GM23338 (cell line): ENCODE measurements around the gene CACNA1D. TPM values are rescaled to one million over a fixed set of nuclear protein-coding genes. Genes with fewer than 3 reads are reported as not detected.

Experiments
- ATAC-seq: fragments of 200-7000 bp; cut with Tn5 transposase; 3 replicates; pipeline ENCODE4 v1.9.1; 2020
- DNase-seq: peaks from one replicate; pipeline ENCODE4 v3.0.0-alpha.2; 2015; ENCODE audit warnings: low spot score
- H2AFZ ChIP-seq: fragments of 200-600 bp; sonication (generic); 2 replicates; pipeline ENCODE4 v1.8.0; 2016; ENCODE audit warnings: antibody characterized with exemption, mild to moderate bottlenecking, moderate library complexity
- H3F3A ChIP-seq: fragments of 200-600 bp; sonication (generic); replicated peaks from 2 replicates; pipeline ENCODE4 v1.8.0; 2017; ENCODE audit warnings: antibody characterized with exemption, mixed run types, low read depth
- H3K27ac ChIP-seq: fragments of 200-600 bp; sonication (generic); 2 replicates; pipeline ENCODE4 v1.6.1; 2016; ENCODE audit warnings: low read depth
- H3K27me3 ChIP-seq: fragments of 200-600 bp; sonication (generic); 2 replicates; pipeline ENCODE4 v1.8.0; 2016; ENCODE audit warnings: mild to moderate bottlenecking, mixed run types, moderate library complexity; ENCODE audit not compliant: insufficient read depth
- H3K36me3 ChIP-seq: fragments of 200-600 bp; sonication (generic); 2 replicates; pipeline ENCODE4 v1.8.0; 2016; ENCODE audit warnings: mild to moderate bottlenecking; ENCODE audit not compliant: insufficient read depth
- H3K4me1 ChIP-seq: fragments of 200-600 bp; sonication (generic); 2 replicates; pipeline ENCODE4 v1.8.0; 2016; ENCODE audit warnings: mild to moderate bottlenecking, moderate library complexity; ENCODE audit not compliant: insufficient read depth
- H3K4me2 ChIP-seq: fragments of 200-600 bp; sonication (generic); 2 replicates; pipeline ENCODE4 v1.7.1; 2017; ENCODE audit warnings: mixed run types
- H3K4me3 ChIP-seq: fragments of 200-600 bp; sonication (generic); 2 replicates; pipeline ENCODE4 v1.6.1; 2016; ENCODE audit warnings: mixed run types
- H3K79me2 ChIP-seq: fragments of 200-600 bp; sonication (generic); replicated peaks from 2 replicates; pipeline ENCODE4 v1.8.0; 2017; ENCODE audit warnings: mild to moderate bottlenecking; ENCODE audit not compliant: insufficient read depth
- H3K9me2 ChIP-seq: fragments of 200-600 bp; sonication (generic); 2 replicates; pipeline ENCODE4 v1.8.0; 2017; ENCODE audit not compliant: insufficient read depth
- H4K20me1 ChIP-seq: fragments of 200-600 bp; sonication (generic); replicated peaks from 2 replicates; pipeline ENCODE4 v1.8.0; 2017; ENCODE audit warnings: mild to moderate bottlenecking; ENCODE audit not compliant: insufficient read depth
- H3K27ac Mint-ChIP-seq: 2 replicates; pipeline ENCODE4 v1.8.0; 2020; ENCODE audit warnings: inconsistent platforms, mild to moderate bottlenecking, moderate library complexity, mixed read lengths
- H3K27me3 Mint-ChIP-seq: 3 replicates; pipeline ENCODE4 v1.8.0; 2022; ENCODE audit warnings: low read depth, mild to moderate bottlenecking, moderate library complexity, mixed read lengths, inconsistent platforms; ENCODE audit not compliant: insufficient read depth, poor library complexity
- H3K36me3 Mint-ChIP-seq: 3 replicates; pipeline ENCODE4 v1.8.0; 2021; ENCODE audit warnings: low read depth, mild to moderate bottlenecking, inconsistent platforms, moderate library complexity, mixed read lengths
- H3K4me1 Mint-ChIP-seq: 3 replicates; pipeline ENCODE4 v1.8.0; 2020; ENCODE audit warnings: mild to moderate bottlenecking, inconsistent platforms, mixed read lengths
- H3K4me3 Mint-ChIP-seq: 3 replicates; pipeline ENCODE4 v1.8.0; 2021; ENCODE audit warnings: moderate library complexity, mild to moderate bottlenecking, inconsistent platforms, mixed read lengths
- H3K9me3 Mint-ChIP-seq: 3 replicates; pipeline ENCODE4 v1.8.0; 2020; ENCODE audit warnings: moderate library complexity, mild to moderate bottlenecking, inconsistent platforms, mixed read lengths
- CREB1 ChIP-seq: fragments of 250-450 bp; sonication (Bioruptor Pico); IDR thresholded peaks from 2 replicates; pipeline ENCODE4 v1.5.0; 2020; ENCODE audit warnings: low read depth, mild to moderate bottlenecking, moderate library complexity
- ETS1 ChIP-seq: IDR thresholded peaks from 2 replicates; pipeline ENCODE4 v1.6.1; 2016; ENCODE audit warnings: antibody characterized with exemption
- EZH2 ChIP-seq: fragments of 200-600 bp; sonication (generic); IDR thresholded peaks from one replicate; pipeline ENCODE4 v1.8.0; 2017; ENCODE audit warnings: antibody characterized with exemption, mild to moderate bottlenecking, low read depth; ENCODE audit not compliant: unreplicated experiment
- JUNB ChIP-seq: IDR thresholded peaks from one replicate; pipeline ENCODE4 v1.6.1; 2016; ENCODE audit warnings: antibody characterized with exemption; ENCODE audit not compliant: unreplicated experiment
- POLR2AphosphoS5 ChIP-seq: IDR thresholded peaks from 2 replicates; pipeline ENCODE4 v1.6.1; 2016; ENCODE audit warnings: antibody characterized with exemption, low read depth
- STAT1 ChIP-seq: IDR thresholded peaks from one replicate; pipeline ENCODE4 v1.6.1; 2016; ENCODE audit warnings: antibody characterized with exemption; ENCODE audit not compliant: unreplicated experiment
- ZNF114 ChIP-seq: fragments of 250-450 bp; sonication (Bioruptor Pico); IDR thresholded peaks from 2 replicates; pipeline ENCODE4 v1.5.0; 2020; ENCODE audit warnings: mild to moderate bottlenecking, moderate library complexity
- ZNF331 ChIP-seq: fragments of 250-450 bp; sonication (Bioruptor Pico); IDR thresholded peaks from 2 replicates; pipeline ENCODE4 v1.5.0; 2020; ENCODE audit warnings: low read depth, mild to moderate bottlenecking, moderate library complexity
- ZNF462 ChIP-seq: fragments of 250-450 bp; sonication (Bioruptor Pico); IDR thresholded peaks from 2 replicates; pipeline ENCODE4 v1.5.0; 2020; ENCODE audit warnings: mild to moderate bottlenecking, moderate library complexity
- polyA plus RNA-seq: library from polyadenylated mRNA; unstranded; fragments of >200 nt; fragmentation: Nextera tagmentation; extraction: Ambion mirVana; gene quantifications from 2 replicates; pipeline ENCODE4 v1.2.1, GENCODE V29; 2016
- total RNA-seq: library from RNA; depleted of rRNA; stranded (reverse); fragments of >200 nt; shearing (Covaris generic); gene quantifications from 2 replicates; pipeline ENCODE4 v1.2.3, GENCODE V29; 2014

Gene CACNA1D
- total and polyA plus RNA-seq, 2 experiments from 2014 or later: 1.7 to 1.8 TPM

- Mint-ChIP-seq H3K27me3 (peaks cover 1% of the 10 kb centered on the region), H3K36me3 (no peaks in the 10 kb centered on the region), H3K9me3 (no peaks in the 10 kb centered on the region), H3K27ac (no peak overlapping the region), H3K4me1 (no peaks in the 10 kb centered on the region; the same call in 2 of the 3 replicates), H3K4me3 (no peak overlapping the region)
- DNase-seq: no peak
- H3K27me3 ChIP-seq: no peaks in the 10 kb centered on the region
- no peak overlapping the region for H3K4me3 ChIP-seq
- H3K4me2 ChIP-seq: no peak overlapping the region
- no peak overlapping the region for H2AFZ ChIP-seq
- H3K9me2 ChIP-seq: no peaks in the 10 kb centered on the region
- no peaks in the 10 kb centered on the region for H3K4me1 ChIP-seq
- no peaks in the 10 kb centered on the region for H3K36me3 ChIP-seq
- TF ChIP-seq EZH2: no peak
- no peak for TF ChIP-seq ZNF114 (CRISPR knock-in tag)
- no peak for TF ChIP-seq POLR2AphosphoS5
- no peak for TF ChIP-seq CREB1 (CRISPR knock-in tag)
- no peaks in the 10 kb centered on the region for H3F3A ChIP-seq
- ATAC-seq: no peak
- H4K20me1 ChIP-seq: no peaks in the 10 kb centered on the region
- H3K27ac ChIP-seq: no peak overlapping the region
- H3K79me2 ChIP-seq: no peaks in the 10 kb centered on the region
These were observed 236.2 kb downstream of the CACNA1D start for GRCh38 chr3:53730576-53730975.

- H3K9me3 Mint-ChIP-seq: no peaks in the 10 kb centered on the region
- DNase-seq: no peak
- H3K27me3 Mint-ChIP-seq: peaks cover 1% of the 10 kb centered on the region
- no peak for ATAC-seq
- Histone ChIP-seq H2AFZ (no peak overlapping the region), H3K27ac (no peak overlapping the region), H3K4me1 (no peaks in the 10 kb centered on the region), H3F3A (no peaks in the 10 kb centered on the region), H3K36me3 (no peaks in the 10 kb centered on the region), H3K27me3 (no peaks in the 10 kb centered on the region), H3K9me2 (no peaks in the 10 kb centered on the region), H4K20me1 (no peaks in the 10 kb centered on the region), H3K4me3 (no peak overlapping the region), H3K79me2 (no peaks in the 10 kb centered on the region), H3K4me2 (no peak overlapping the region)
- TF ChIP-seq ZNF462 (CRISPR knock-in tag) (no peak), JUNB (no peak), POLR2AphosphoS5 (no peak), ZNF114 (CRISPR knock-in tag) (no peak), STAT1 (no peak), ETS1 (no peak), ZNF331 (no peak)
- H3K4me3 Mint-ChIP-seq: no peak overlapping the region
- no peaks in the 10 kb centered on the region; the same call in 2 of the 3 replicates for H3K4me1 Mint-ChIP-seq
- no peak overlapping the region for H3K27ac Mint-ChIP-seq
- H3K36me3 Mint-ChIP-seq: no peaks in the 10 kb centered on the region
These were observed 237.7 kb downstream of the CACNA1D start for GRCh38 chr3:53731934-53732624.
